ENCODE results near the gene FILIP1. TPM values are rescaled to one million over a fixed set of nuclear protein-coding genes. Genes with fewer than 3 reads are reported as not detected.

Gene FILIP1
- total RNA-seq, 5 donors from 2014 or later (not counting 1 experiment from before 2014, with no cell fraction given): 0.07 to 0.09 TPM; not detected in 3

DNA sequence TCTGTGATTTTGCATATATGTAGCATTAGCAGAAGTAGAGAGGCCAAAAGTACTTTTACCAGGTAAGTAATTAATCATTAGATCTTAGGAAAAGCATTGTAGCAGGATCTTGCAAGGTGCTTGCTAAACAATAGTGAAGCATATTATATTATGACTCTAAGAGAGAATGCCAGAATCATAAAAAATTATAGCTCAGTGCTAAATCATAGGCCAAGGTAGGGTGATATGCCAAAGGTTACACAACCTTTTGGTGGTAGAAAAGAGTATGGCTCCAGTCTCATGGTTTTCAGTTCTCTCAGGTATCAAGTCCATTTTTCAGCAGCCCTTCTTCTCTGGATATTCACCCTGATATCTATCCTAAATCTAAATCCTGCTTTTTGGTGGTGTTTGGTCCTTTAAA is 192.1 kb downstream of the FILIP1 start:
- CTCF ChIA-PET: interaction anchor here in 1 of 2 donors (1.2 kb wide), 1 partner anchor 35 kb away, joined by 3 read pairs; no protein-coding TSS in a partner anchor
- no peaks in the 10 kb centered on the region for H3K9me3 ChIP-seq
- H3K9me3 Mint-ChIP-seq: no peaks in the 10 kb centered on the region
- H3K4me1 ChIP-seq (ENCODE audit: control insufficient read depth in 1 of 2, extremely low read depth in 1 of 2, insufficient read depth in 2 of 2, low read length in 2 of 2): no peaks in the 10 kb centered on the region
- H3K27me3 ChIP-seq (replicated peaks in 1 of 2; ENCODE audit: control insufficient read depth in 2 of 2, extremely low read depth in 1 of 2, insufficient read depth in 2 of 2, low read length in 1 of 2): peaks cover 0 to 3% of the 10 kb centered on the region in 2 experiments
- peaks cover 0 to 8% (median 5%) of the 10 kb centered on the region in 3 donors for H3K4me1 Mint-ChIP-seq
- no peaks in the 10 kb centered on the region for H3K36me3 ChIP-seq (ENCODE audit: control insufficient read depth in 2 of 2, extremely low read depth in 1 of 2, insufficient read depth in 1 of 2, low read length in 1 of 2)
- H3K4me3 ChIP-seq (ENCODE audit: control insufficient read depth in 1 of 2, extremely low read depth in 1 of 2, low read length in 1 of 2): no peak overlapping the region
- H3K4me3 Mint-ChIP-seq: no peak overlapping the region
- H3K36me3 Mint-ChIP-seq: no peaks in the 10 kb centered on the region
- H3K27me3 Mint-ChIP-seq: peaks cover 0 to 2% of the 10 kb centered on the region in 2 donors
- DNase-seq (no peak), ATAC-seq (replicated peaks in 1 of 4) (no peak)
- POLR2A ChIA-PET: no interaction called here
- H3K27ac ChIP-seq (ENCODE audit: low read length): no peak overlapping the region
- no peak overlapping the region for H3K27ac Mint-ChIP-seq

DNA sequence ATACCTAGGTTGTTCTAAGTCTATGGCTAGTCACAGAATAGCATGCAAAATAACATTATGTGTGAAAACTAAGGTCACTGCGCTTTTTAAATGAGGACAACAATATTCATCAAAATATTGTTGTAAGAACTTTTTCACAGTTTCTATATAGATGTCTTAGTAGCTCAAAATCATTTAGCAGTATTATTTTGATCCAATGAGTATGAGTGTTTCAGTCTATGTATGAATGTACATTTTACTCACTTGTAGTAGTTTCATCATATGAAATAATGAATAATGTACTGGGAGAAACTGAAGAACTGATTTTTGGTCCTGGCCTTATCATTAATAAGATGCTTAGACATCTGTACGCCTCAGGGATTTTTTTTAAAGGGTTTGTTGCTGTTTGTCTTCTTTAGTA is 192.5 kb downstream of the FILIP1 start:
- DNase-seq (no peak), ATAC-seq (replicated peaks in 1 of 4) (no peak)
- H3K27me3 Mint-ChIP-seq: peaks cover 0 to under 1% of the 10 kb centered on the region in 2 donors
- ChIA-PET POLR2A (no interaction called here), CTCF (interaction anchor here in 1 of 2 donors (1.2 to 1.7 kb wide), 3 partner anchors 12 to 34 kb away, joined by 3 to 5 read pairs (median 3); partner anchors contain the start of gene TMEM30A)
- no peak overlapping the region for H3K4me3 Mint-ChIP-seq
- peaks cover 0 to 4% (median 3%) of the 10 kb centered on the region in 3 donors for H3K4me1 Mint-ChIP-seq
- no peak overlapping the region for H3K27ac Mint-ChIP-seq
- Histone ChIP-seq H3K36me3 (ENCODE audit: control insufficient read depth in 2 of 2, extremely low read depth in 1 of 2, insufficient read depth in 1 of 2, low read length in 1 of 2) (no peaks in the 10 kb centered on the region), H3K27ac (ENCODE audit: low read length) (no peak overlapping the region), H3K27me3 (replicated peaks in 1 of 2; ENCODE audit: control insufficient read depth in 2 of 2, extremely low read depth in 1 of 2, insufficient read depth in 2 of 2, low read length in 1 of 2) (peaks cover 0 to 3% of the 10 kb centered on the region in 2 experiments), H3K9me3 (no peaks in the 10 kb centered on the region), H3K4me1 (ENCODE audit: control insufficient read depth in 1 of 2, extremely low read depth in 1 of 2, insufficient read depth in 2 of 2, low read length in 2 of 2) (no peaks in the 10 kb centered on the region), H3K4me3 (ENCODE audit: control insufficient read depth in 1 of 2, extremely low read depth in 1 of 2, low read length in 1 of 2) (no peak overlapping the region)
- no peaks in the 10 kb centered on the region for H3K36me3 Mint-ChIP-seq
- no peaks in the 10 kb centered on the region for H3K9me3 Mint-ChIP-seq
- no CpG with 5 or more reads among the region's 2 CpGs for WGBS (ENCODE audit: insufficient coverage)

DNA sequence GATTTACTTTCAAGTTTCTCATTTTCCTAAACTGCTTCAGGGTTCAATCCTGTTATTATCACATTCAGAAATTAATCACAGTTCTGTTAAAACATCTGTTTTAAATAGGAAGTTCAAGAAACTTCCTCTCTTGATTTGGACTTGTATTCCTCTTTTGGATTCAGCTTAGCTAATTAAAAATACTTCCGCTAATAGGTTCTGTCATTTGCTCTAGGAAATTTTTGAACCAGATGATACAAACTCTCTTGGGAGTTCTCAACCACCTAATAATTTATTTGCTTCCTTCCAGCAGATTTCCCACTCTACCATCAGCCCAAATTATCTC is 193.1 kb downstream of the FILIP1 start:
- Histone ChIP-seq H3K27ac (ENCODE audit: low read length) (no peak overlapping the region), H3K4me1 (ENCODE audit: control insufficient read depth in 1 of 2, extremely low read depth in 1 of 2, insufficient read depth in 2 of 2, low read length in 2 of 2) (no peaks in the 10 kb centered on the region), H3K36me3 (ENCODE audit: control insufficient read depth in 2 of 2, extremely low read depth in 1 of 2, insufficient read depth in 1 of 2, low read length in 1 of 2) (no peaks in the 10 kb centered on the region), H3K4me3 (ENCODE audit: control insufficient read depth in 1 of 2, extremely low read depth in 1 of 2, low read length in 1 of 2) (no peak overlapping the region), H3K9me3 (no peaks in the 10 kb centered on the region), H3K27me3 (replicated peaks in 1 of 2; ENCODE audit: control insufficient read depth in 2 of 2, extremely low read depth in 1 of 2, insufficient read depth in 2 of 2, low read length in 1 of 2) (peaks cover 0 to 3% of the 10 kb centered on the region in 2 experiments)
- no peak for ATAC-seq (replicated peaks in 1 of 4)
- H3K27me3 Mint-ChIP-seq: no peaks in the 10 kb centered on the region
- no CpG with 5 or more reads among the region's 1 CpG for WGBS (ENCODE audit: insufficient coverage)
- DNase-seq: no peak
- ChIA-PET POLR2A (no interaction called here), CTCF (interaction anchor here (0.6 to 1.7 kb wide), 7 partner anchors 13 to 226 kb away, joined by 3 to 5 read pairs (median 3); partner anchors contain the start of gene TMEM30A (in 1 of the 2))
- H3K36me3 Mint-ChIP-seq: no peaks in the 10 kb centered on the region
- no peaks in the 10 kb centered on the region for H3K4me1 Mint-ChIP-seq
- no peak overlapping the region for H3K27ac Mint-ChIP-seq
- H3K9me3 Mint-ChIP-seq: no peaks in the 10 kb centered on the region
- no peak overlapping the region for H3K4me3 Mint-ChIP-seq

DNA sequence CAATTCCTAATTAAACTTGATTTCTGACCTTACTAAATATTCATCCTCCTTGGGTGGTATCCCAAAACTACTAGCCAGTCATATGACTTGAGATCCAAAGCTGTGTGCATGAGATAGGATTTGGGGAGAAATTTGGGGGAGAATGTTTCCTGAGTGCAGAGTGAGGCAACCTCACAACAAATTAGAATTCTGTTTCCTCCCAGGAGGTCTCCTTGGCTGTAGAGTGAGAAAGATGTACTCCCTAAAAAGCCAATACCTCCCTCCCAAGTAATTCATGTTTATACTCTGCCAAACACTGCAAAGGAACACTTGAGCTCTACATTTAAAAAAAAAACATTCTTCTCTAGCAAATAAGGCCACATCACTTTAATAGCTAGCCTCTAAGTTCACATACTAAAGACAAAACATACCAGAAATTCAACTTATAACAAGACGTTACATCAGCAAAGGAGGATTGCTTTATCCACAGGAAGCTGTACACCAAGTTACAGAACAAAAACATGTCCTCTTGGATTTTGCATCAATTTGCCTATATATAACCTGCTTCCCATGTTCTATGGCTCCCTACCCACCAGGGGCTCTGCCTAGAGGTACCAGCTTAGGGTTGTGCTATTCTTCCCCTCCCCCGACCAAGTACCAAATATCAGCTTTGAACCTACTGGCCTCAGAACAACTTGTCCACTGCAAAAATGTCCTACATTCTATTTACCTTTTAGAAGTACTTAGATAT is 193.6 kb downstream of the FILIP1 start:
- H3K36me3 ChIP-seq (ENCODE audit: control insufficient read depth in 2 of 2, extremely low read depth in 1 of 2, insufficient read depth in 1 of 2, low read length in 1 of 2): no peaks in the 10 kb centered on the region
- peaks cover 0 to 3% of the 10 kb centered on the region in 2 experiments for H3K27me3 ChIP-seq (replicated peaks in 1 of 2; ENCODE audit: control insufficient read depth in 2 of 2, extremely low read depth in 1 of 2, insufficient read depth in 2 of 2, low read length in 1 of 2)
- ATAC-seq (replicated peaks in 1 of 4): no peak
- no peaks in the 10 kb centered on the region for H3K9me3 ChIP-seq
- Mint-ChIP-seq H3K27ac (no peak overlapping the region), H3K9me3 (no peaks in the 10 kb centered on the region), H3K27me3 (no peaks in the 10 kb centered on the region), H3K4me1 (no peaks in the 10 kb centered on the region), H3K4me3 (no peak overlapping the region), H3K36me3 (no peaks in the 10 kb centered on the region)
- no peak for DNase-seq
- no peaks in the 10 kb centered on the region for H3K4me1 ChIP-seq (ENCODE audit: control insufficient read depth in 1 of 2, extremely low read depth in 1 of 2, insufficient read depth in 2 of 2, low read length in 2 of 2)
- ChIA-PET POLR2A (no interaction called here), CTCF (interaction anchor here (0.6 to 1.7 kb wide), 8 partner anchors 13 to 227 kb away, joined by 3 to 5 read pairs (median 3); partner anchors contain the start of gene TMEM30A (in 1 of the 2))
- no peak overlapping the region for H3K27ac ChIP-seq (ENCODE audit: low read length)
- 91% methylated on average over 2 of the region's 2 CpGs for WGBS (ENCODE audit: insufficient coverage)
- no peak overlapping the region for H3K4me3 ChIP-seq (ENCODE audit: control insufficient read depth in 1 of 2, extremely low read depth in 1 of 2, low read length in 1 of 2)

DNA sequence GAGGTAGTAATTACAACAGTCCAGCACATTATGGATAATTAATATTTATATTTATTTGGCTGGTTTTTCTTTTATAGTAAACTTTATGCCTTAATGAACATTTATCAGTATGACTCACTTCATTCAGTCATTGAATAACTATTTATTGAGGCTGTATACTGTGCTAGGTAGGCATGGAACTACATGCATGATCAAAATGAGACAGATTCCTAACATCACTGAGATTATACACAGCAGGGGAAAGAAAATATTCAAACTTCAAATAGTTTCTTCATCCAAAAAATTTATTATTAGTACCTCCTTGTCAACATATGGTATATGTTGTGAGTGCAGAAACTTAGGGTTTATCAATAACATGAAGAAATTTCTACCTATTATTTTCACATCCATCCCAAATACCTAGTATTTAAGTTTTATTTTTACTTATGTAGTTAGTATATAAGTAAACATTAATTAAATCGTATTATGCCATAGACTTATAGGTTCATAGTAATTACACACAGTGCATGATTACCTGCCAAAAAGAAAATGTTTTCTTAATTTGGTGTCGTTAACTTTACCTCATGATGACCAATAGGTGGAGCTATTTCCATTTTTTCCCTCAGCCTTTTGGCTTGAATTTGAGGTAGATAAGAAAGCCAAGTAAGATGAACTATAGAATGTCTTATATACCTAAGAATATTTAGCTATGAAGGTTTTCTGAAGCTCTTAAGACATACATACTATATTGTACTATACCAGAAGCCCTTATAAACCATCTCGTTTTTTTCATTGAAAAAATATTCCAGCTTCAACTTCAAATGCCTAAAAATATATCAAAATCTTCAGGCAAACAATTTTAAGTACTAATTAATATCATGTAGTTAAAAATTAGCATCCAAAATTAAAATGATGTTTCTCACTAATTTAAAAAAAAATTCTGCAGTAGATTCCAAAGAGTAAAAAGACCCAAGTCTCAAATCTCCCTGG is 196.5 kb downstream of the FILIP1 start:
- no peaks in the 10 kb centered on the region for H3K4me1 ChIP-seq (ENCODE audit: control insufficient read depth in 1 of 2, extremely low read depth in 1 of 2, insufficient read depth in 2 of 2, low read length in 2 of 2)
- H3K27ac ChIP-seq (ENCODE audit: low read length): no peak overlapping the region
- H3K27me3 Mint-ChIP-seq: no peaks in the 10 kb centered on the region
- no peak overlapping the region for H3K4me3 Mint-ChIP-seq
- no peaks in the 10 kb centered on the region for H3K9me3 Mint-ChIP-seq
- no peak overlapping the region for H3K4me3 ChIP-seq (ENCODE audit: control insufficient read depth in 1 of 2, extremely low read depth in 1 of 2, low read length in 1 of 2)
- no peaks in the 10 kb centered on the region for H3K36me3 Mint-ChIP-seq
- H3K9me3 ChIP-seq: no peaks in the 10 kb centered on the region
- no peak overlapping the region for H3K27ac Mint-ChIP-seq
- ChIA-PET CTCF (interaction anchor here (0.6 to 2.5 kb wide), 23 partner anchors 11 to 1558 kb away, joined by 3 to 13 read pairs (median 4); partner anchors contain the start of gene TMEM30A (in 1 of the 2)), POLR2A (interaction anchor here in 1 of 2 donors (0.6 kb wide), 2 partner anchors 53 to 54 kb away, joined by 3 to 4 read pairs; no protein-coding TSS in a partner anchor)
- WGBS (ENCODE audit: insufficient coverage): no CpG with 5 or more reads among the region's 3 CpGs
- H3K27me3 ChIP-seq (replicated peaks in 1 of 2; ENCODE audit: control insufficient read depth in 2 of 2, extremely low read depth in 1 of 2, insufficient read depth in 2 of 2, low read length in 1 of 2): no peaks in the 10 kb centered on the region
- DNase-seq (peak in 1 of 35 experiments; percentile 79), ATAC-seq (replicated peaks in 1 of 4) (peak; percentile 41 to 60 (median 43))
- H3K36me3 ChIP-seq (ENCODE audit: control insufficient read depth in 2 of 2, extremely low read depth in 1 of 2, insufficient read depth in 1 of 2, low read length in 1 of 2): no peaks in the 10 kb centered on the region
- H3K4me1 Mint-ChIP-seq: no peaks in the 10 kb centered on the region

DNA sequence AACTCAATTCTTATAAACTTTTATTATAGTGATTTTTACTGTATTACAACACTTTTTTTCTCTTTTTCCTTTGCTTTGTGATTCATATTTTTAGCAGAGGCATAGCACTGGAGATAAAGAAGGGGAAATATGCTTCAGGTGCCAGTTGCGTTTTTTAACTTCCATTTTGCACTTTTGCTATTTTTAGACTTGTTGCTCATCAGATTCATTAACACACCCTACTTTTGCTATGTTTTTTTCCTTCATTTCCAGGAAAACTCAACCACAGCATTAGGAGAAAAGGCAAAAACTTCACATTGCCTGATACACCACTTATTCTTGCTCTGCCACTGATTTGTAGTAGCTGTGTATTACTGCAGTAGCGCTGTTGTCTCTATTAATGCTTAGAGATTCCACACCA is 201.0 kb downstream of the FILIP1 start:
- no peak overlapping the region for H3K4me3 Mint-ChIP-seq
- ChIA-PET POLR2A (interaction anchor here in 1 of 2 donors (0.7 kb wide), 1 partner anchor 13 kb away, joined by 3 read pairs; no protein-coding TSS in a partner anchor), CTCF (no interaction called here)
- H3K36me3 Mint-ChIP-seq: peaks cover 11% of the 10 kb centered on the region
- Histone ChIP-seq H3K27ac (ENCODE audit: low read length) (no peak overlapping the region), H3K27me3 (replicated peaks in 1 of 2; ENCODE audit: control insufficient read depth in 2 of 2, extremely low read depth in 1 of 2, insufficient read depth in 2 of 2, low read length in 1 of 2) (no peaks in the 10 kb centered on the region), H3K9me3 (no peaks in the 10 kb centered on the region), H3K4me3 (ENCODE audit: control insufficient read depth in 1 of 2, extremely low read depth in 1 of 2, low read length in 1 of 2) (no peak overlapping the region), H3K4me1 (ENCODE audit: control insufficient read depth in 1 of 2, extremely low read depth in 1 of 2, insufficient read depth in 2 of 2, low read length in 2 of 2) (no peaks in the 10 kb centered on the region), H3K36me3 (ENCODE audit: control insufficient read depth in 2 of 2, extremely low read depth in 1 of 2, insufficient read depth in 1 of 2, low read length in 1 of 2) (peaks cover 0 to 2% of the 10 kb centered on the region in 2 donors)
- no peaks in the 10 kb centered on the region for H3K9me3 Mint-ChIP-seq
- ATAC-seq (replicated peaks in 1 of 4): no peak
- WGBS (ENCODE audit: insufficient coverage): 83% methylated on average over 1 of the region's 2 CpGs
- no peak for DNase-seq
- H3K4me1 Mint-ChIP-seq: peaks cover 3 to 17% (median 4%) of the 10 kb centered on the region in 3 donors
- no peak overlapping the region for H3K27ac Mint-ChIP-seq
- H3K27me3 Mint-ChIP-seq: no peaks in the 10 kb centered on the region

Measured in T-cell (primary cell).